Neural progenitor cell (in vitro differentiated cells): ENCODE results near the gene CEP63. TPM values are rescaled to one million over a fixed set of nuclear protein-coding genes. Genes with fewer than 3 reads are reported as not detected.

Source experiments
- DNase-seq: peaks from one replicate; pipeline ENCODE4 v3.0.0-alpha.2; 2016; ENCODE audit warnings: low spot score
- H2AFZ ChIP-seq: fragments of 200-600 bp; sonication (generic); replicated peaks from 2 replicates; pipeline ENCODE4 v1.6.1; 2016; ENCODE audit warnings: antibody characterized with exemption
- H3F3A ChIP-seq: fragments of 200-600 bp; sonication (generic); 2 replicates; pipeline ENCODE4 v1.6.1; 2016; ENCODE audit warnings: antibody characterized with exemption, low read depth
- H3K27ac ChIP-seq: fragments of 200-600 bp; sonication (generic); 2 replicates; pipeline ENCODE4 v1.5.1; 2016; ENCODE audit warnings: mild to moderate bottlenecking
- H3K27me3 ChIP-seq: fragments of 200-600 bp; sonication (generic); 2 replicates; pipeline ENCODE4 v1.6.1; 2016; ENCODE audit warnings: mild to moderate bottlenecking, moderate library complexity
- H3K36me3 ChIP-seq: fragments of 200-600 bp; sonication (generic); 2 replicates; pipeline ENCODE4 v1.5.1; 2016
- H3K4me1 ChIP-seq: fragments of 200-600 bp; sonication (generic); 2 replicates; pipeline ENCODE4 v1.6.1; 2016; ENCODE audit warnings: mixed run types
- H3K4me2 ChIP-seq: fragments of 200-600 bp; sonication (generic); 2 replicates; pipeline ENCODE4 v1.6.1; 2016
- H3K4me3 ChIP-seq: fragments of 200-600 bp; sonication (generic); 2 replicates; pipeline ENCODE4 v1.5.1; 2016
- H3K79me2 ChIP-seq: fragments of 200-600 bp; sonication (generic); 2 replicates; pipeline ENCODE4 v1.6.1; 2016; ENCODE audit warnings: low read depth
- H3K9ac ChIP-seq: fragments of 200-600 bp; sonication (generic); 2 replicates; pipeline ENCODE4 v1.6.1; 2016
- H3K9me3 ChIP-seq: fragments of 200-600 bp; sonication (generic); 2 replicates; pipeline ENCODE4 v1.5.1; 2016; ENCODE audit warnings: low read depth
- H4K20me1 ChIP-seq: fragments of 200-600 bp; sonication (generic); 2 replicates; pipeline ENCODE4 v1.6.1; 2016; ENCODE audit warnings: low read depth
- H3K27ac Mint-ChIP-seq: 3 replicates; pipeline ENCODE4 v1.8.0; 2021; ENCODE audit warnings: mixed read lengths
- H3K27me3 Mint-ChIP-seq: 2 replicates; pipeline ENCODE4 v1.8.0; 2022; ENCODE audit warnings: low read depth, mild to moderate bottlenecking, inconsistent platforms, moderate library complexity, mixed read lengths; ENCODE audit not compliant: insufficient read depth
- H3K36me3 Mint-ChIP-seq: 3 replicates; pipeline ENCODE4 v1.8.0; 2021; ENCODE audit warnings: mixed read lengths
- H3K4me1 Mint-ChIP-seq: 3 replicates; pipeline ENCODE4 v1.8.0; 2021; ENCODE audit warnings: mixed read lengths
- H3K4me3 Mint-ChIP-seq: 3 replicates; pipeline ENCODE4 v1.8.0; 2021; ENCODE audit warnings: mild to moderate bottlenecking, moderate library complexity, mixed read lengths
- H3K9me3 Mint-ChIP-seq: 3 replicates; pipeline ENCODE4 v1.8.0; 2020; ENCODE audit warnings: mixed read lengths
- EZH2 ChIP-seq: fragments of 200-600 bp; sonication (generic); IDR thresholded peaks from 2 replicates; pipeline ENCODE4 v1.6.1; 2017; ENCODE audit warnings: antibody characterized with exemption, mild to moderate bottlenecking, moderate library complexity
- EZH2phosphoT487 ChIP-seq: fragments of 200-600 bp; sonication (generic); IDR thresholded peaks from 2 replicates; pipeline ENCODE4 v1.6.1; 2017; ENCODE audit warnings: antibody characterized with exemption
- total RNA-seq: library from RNA; depleted of rRNA; stranded (reverse); fragments of >200 nt; gene quantifications from 2 replicates; pipeline ENCODE4 v1.2.3, GENCODE V29; 2015; ENCODE audit warnings: low replicate concordance
- TF ChIP-seq, protein P1 (sequence below): fragments of 200-600 bp; sonication (generic); IDR thresholded peaks from 2 replicates; pipeline ENCODE4 v1.5.1; 2017; ENCODE audit warnings: antibody characterized with exemption, mild to moderate bottlenecking

The CEP63 gene
- total RNA-seq, 1 donor from 2014 or later = 36.2 TPM

DNA sequence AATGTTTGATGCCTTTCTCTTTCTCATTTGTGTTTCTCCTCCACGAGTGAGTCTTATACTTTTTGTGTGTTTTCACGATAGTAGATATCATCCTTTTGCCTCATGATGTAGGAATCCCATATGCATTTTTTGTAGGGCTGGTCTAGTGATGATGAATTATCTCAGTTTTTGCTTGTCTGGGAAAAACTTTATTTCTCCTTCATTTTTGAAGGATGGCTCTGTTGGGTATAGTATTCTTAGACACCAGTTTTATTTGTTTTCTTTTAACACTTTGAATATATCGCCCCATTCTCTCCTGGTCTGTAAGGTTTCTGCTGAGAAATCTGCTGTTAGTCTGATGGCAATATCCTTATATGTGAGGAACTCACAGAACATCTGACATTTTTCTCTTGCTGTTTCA is 18.3 kb downstream of the CEP63 start:
- H3K27me3 Mint-ChIP-seq = no peaks in the 10 kb centered on the region
- no peak overlapping the region for H3K4me3 ChIP-seq
- H3K27ac Mint-ChIP-seq = no peak overlapping the region
- no peaks in the 10 kb centered on the region for H3K9me3 ChIP-seq
- H4K20me1 ChIP-seq = no peaks in the 10 kb centered on the region
- no peaks in the 10 kb centered on the region for H3F3A ChIP-seq
- no peak for DNase-seq
- H3K9me3 Mint-ChIP-seq = peaks cover 46% of the 10 kb centered on the region
- H3K27me3 ChIP-seq = no peaks in the 10 kb centered on the region
- no peak overlapping the region for H3K9ac ChIP-seq
- no peak overlapping the region for H3K4me2 ChIP-seq
- H3K4me1 Mint-ChIP-seq = no peaks in the 10 kb centered on the region
- H3K4me3 Mint-ChIP-seq = no peak overlapping the region
- no peak overlapping the region for H2AFZ ChIP-seq
- H3K36me3 Mint-ChIP-seq = peaks cover 59% of the 10 kb centered on the region
- TF ChIP-seq EZH2 (no peak), EZH2phosphoT487 (no peak)
- TF ChIP-seq, protein P1, sequence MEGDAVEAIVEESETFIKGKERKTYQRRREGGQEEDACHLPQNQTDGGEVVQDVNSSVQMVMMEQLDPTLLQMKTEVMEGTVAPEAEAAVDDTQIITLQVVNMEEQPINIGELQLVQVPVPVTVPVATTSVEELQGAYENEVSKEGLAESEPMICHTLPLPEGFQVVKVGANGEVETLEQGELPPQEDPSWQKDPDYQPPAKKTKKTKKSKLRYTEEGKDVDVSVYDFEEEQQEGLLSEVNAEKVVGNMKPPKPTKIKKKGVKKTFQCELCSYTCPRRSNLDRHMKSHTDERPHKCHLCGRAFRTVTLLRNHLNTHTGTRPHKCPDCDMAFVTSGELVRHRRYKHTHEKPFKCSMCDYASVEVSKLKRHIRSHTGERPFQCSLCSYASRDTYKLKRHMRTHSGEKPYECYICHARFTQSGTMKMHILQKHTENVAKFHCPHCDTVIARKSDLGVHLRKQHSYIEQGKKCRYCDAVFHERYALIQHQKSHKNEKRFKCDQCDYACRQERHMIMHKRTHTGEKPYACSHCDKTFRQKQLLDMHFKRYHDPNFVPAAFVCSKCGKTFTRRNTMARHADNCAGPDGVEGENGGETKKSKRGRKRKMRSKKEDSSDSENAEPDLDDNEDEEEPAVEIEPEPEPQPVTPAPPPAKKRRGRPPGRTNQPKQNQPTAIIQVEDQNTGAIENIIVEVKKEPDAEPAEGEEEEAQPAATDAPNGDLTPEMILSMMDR = no peak
- peaks cover 56% of the 10 kb centered on the region for H3K79me2 ChIP-seq
- H3K4me1 ChIP-seq = no peaks in the 10 kb centered on the region
- no peak overlapping the region for H3K27ac ChIP-seq
- peaks cover 4% of the 10 kb centered on the region for H3K36me3 ChIP-seq

DNA sequence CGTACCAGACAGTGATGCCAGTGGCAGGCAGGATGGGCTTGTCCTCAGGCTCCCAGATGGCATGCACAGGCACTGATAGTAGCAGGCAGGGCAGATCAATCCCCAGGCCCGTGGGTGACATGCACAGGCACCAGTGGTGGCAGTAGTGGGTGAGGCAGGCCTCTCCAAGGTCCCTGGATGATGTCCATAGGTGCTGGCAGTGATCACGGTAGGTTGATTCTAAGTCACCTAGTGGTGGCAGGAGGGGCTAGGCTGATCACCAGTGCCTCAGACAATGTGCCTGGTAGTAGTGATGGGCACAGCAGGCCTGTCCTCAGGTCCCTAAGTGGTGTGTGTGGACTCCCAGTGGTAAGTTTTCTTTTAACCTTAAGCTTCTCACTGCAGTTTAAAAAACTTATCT is 19.6 kb downstream of the CEP63 start:
- H2AFZ ChIP-seq = no peak overlapping the region
- H3K27me3 Mint-ChIP-seq = no peaks in the 10 kb centered on the region
- no peaks in the 10 kb centered on the region for H3K9me3 ChIP-seq
- H3K27me3 ChIP-seq = no peaks in the 10 kb centered on the region
- H3K4me3 Mint-ChIP-seq = no peak overlapping the region
- H3K27ac Mint-ChIP-seq = no peak overlapping the region
- H3K36me3 Mint-ChIP-seq = peaks cover 69% of the 10 kb centered on the region
- TF ChIP-seq EZH2 = no peak
- TF ChIP-seq, protein P1 = no peak
- H3K4me1 ChIP-seq = no peaks in the 10 kb centered on the region
- no peaks in the 10 kb centered on the region for H3F3A ChIP-seq
- no peaks in the 10 kb centered on the region for H3K4me1 Mint-ChIP-seq
- H3K9me3 Mint-ChIP-seq = peaks cover 40% of the 10 kb centered on the region
- H3K9ac ChIP-seq = no peak overlapping the region
- H3K36me3 ChIP-seq = peaks cover 4% of the 10 kb centered on the region
- H3K79me2 ChIP-seq = peaks cover 46% of the 10 kb centered on the region
- H3K27ac ChIP-seq = no peak overlapping the region
- DNase-seq = no peak
- no peak overlapping the region for H3K4me3 ChIP-seq
- no peaks in the 10 kb centered on the region for H4K20me1 ChIP-seq
- no peak overlapping the region for H3K4me2 ChIP-seq

DNA sequence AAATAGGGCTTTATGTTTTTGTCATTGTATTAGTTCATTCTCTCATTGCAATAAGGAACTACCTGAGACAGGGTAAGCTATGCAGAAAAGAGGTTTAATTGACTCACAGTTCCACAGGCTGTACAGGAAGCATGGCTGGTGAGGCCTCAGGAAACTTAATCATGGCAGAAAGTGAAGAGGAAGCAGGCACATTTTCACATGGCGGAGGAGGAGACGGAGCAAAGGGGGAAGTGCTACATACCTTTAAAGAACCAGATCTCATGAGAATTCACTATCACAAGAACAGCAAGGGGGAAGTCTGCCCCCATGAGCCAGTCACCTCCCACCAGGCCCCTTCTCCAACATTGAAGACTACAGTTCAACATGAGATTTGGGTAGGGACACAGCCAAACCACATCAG is 25.6 kb downstream of the CEP63 start:
- H2AFZ ChIP-seq = no peak overlapping the region
- Mint-ChIP-seq H3K27ac (no peak overlapping the region), H3K9me3 (peaks cover 3% of the 10 kb centered on the region), H3K36me3 (peaks cover 49% of the 10 kb centered on the region), H3K4me3 (no peak overlapping the region), H3K4me1 (peaks cover 12% of the 10 kb centered on the region), H3K27me3 (no peaks in the 10 kb centered on the region)
- no peaks in the 10 kb centered on the region for H3K27me3 ChIP-seq
- H3F3A ChIP-seq = no peaks in the 10 kb centered on the region
- H3K9ac ChIP-seq = no peak overlapping the region
- TF ChIP-seq, protein P1 = no peak
- no peak for TF ChIP-seq EZH2phosphoT487
- TF ChIP-seq EZH2 = no peak
- H3K4me1 ChIP-seq = peaks cover 6% of the 10 kb centered on the region
- H3K4me2 ChIP-seq = no peak overlapping the region
- no peaks in the 10 kb centered on the region for H4K20me1 ChIP-seq
- DNase-seq = no peak
- H3K79me2 ChIP-seq = no peaks in the 10 kb centered on the region
- no peaks in the 10 kb centered on the region for H3K9me3 ChIP-seq
- H3K27ac ChIP-seq = no peak overlapping the region
- H3K36me3 ChIP-seq = peaks cover 4% of the 10 kb centered on the region
- H3K4me3 ChIP-seq = no peak overlapping the region

DNA sequence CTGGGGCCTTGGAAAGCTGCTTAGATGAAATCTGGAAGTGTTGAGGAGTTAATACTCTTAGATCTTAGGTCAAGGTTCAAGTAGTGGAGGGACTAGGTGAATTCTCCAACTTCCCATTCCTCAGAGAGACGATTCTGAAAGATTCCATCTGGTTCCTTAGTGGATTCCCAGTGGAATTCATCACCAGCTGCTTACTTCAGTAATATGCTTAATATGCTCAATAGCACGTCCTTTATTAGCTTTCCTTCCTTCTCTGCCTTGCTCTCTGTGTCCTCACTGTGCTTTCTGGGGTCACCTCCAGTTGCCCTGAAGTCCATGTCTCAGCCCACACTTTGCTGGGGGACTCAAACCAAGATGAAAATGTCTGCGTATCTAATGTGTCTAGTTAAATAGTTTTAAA is 31.0 kb downstream of the CEP63 start:
- H3K79me2 ChIP-seq = no peaks in the 10 kb centered on the region
- H3K4me3 Mint-ChIP-seq = no peak overlapping the region
- H3K36me3 Mint-ChIP-seq = peaks cover 30% of the 10 kb centered on the region
- no peaks in the 10 kb centered on the region for H3K27me3 ChIP-seq
- no peak for DNase-seq
- H3K9me3 ChIP-seq = peaks cover 16% of the 10 kb centered on the region
- no peak overlapping the region for H3K4me2 ChIP-seq
- peaks cover 6% of the 10 kb centered on the region for H3K4me1 ChIP-seq
- H3K4me3 ChIP-seq = no peak overlapping the region
- peaks cover 12% of the 10 kb centered on the region for H3K36me3 ChIP-seq
- no peaks in the 10 kb centered on the region for H3F3A ChIP-seq
- no peaks in the 10 kb centered on the region for H4K20me1 ChIP-seq
- no peak overlapping the region for H2AFZ ChIP-seq
- H3K9me3 Mint-ChIP-seq = peaks cover 17% of the 10 kb centered on the region
- TF ChIP-seq EZH2phosphoT487 = no peak
- TF ChIP-seq, protein P1 = no peak
- TF ChIP-seq EZH2 = no peak
- H3K4me1 Mint-ChIP-seq = peaks cover 12% of the 10 kb centered on the region
- H3K27ac Mint-ChIP-seq = no peak overlapping the region
- H3K27me3 Mint-ChIP-seq = no peaks in the 10 kb centered on the region
- no peak overlapping the region for H3K27ac ChIP-seq
- no peak overlapping the region for H3K9ac ChIP-seq
